DMS79 (cell line): ENCODE data around the gene GPN2.

Source experiments
- DNase-seq: peaks from one replicate; lab custom pipeline; 2025; lab: John Stamatoyannopoulos, UW

GPN2 gene

DNA sequence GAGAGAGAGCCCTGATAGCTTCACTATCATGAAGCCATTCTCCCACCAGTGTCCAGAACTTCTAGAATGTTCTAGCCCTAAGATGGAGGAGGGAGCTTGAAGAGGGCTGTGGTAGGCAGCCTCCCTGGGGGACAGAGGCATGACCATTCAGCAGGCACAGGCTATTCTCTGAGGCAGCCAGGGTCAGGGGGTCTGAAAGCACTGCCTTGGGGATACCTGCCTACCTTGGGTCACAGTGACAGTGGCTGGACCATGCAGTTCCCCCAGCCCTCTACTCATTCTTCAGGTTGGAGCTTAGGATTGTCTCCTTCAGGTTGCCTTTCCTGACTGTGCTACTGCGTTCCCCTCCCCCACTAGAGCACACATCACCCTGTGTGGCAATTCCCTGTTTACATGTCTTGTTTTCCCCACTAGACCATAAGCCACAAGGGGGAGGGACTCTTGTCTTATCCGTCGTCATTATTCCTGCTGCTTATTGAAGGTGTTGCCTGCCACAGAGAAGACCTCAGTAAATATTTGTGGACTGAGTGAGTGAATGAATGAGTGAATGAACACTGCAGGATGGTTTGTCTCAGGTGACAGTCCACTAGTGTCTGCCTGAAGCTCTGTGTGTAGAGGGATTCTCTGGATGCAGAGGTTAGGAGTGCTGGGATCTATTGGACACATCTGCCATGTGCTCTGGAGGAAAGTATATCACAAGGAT lies 58.4 kb downstream of the GPN2 start:
- no peak for DNase-seq

DNA sequence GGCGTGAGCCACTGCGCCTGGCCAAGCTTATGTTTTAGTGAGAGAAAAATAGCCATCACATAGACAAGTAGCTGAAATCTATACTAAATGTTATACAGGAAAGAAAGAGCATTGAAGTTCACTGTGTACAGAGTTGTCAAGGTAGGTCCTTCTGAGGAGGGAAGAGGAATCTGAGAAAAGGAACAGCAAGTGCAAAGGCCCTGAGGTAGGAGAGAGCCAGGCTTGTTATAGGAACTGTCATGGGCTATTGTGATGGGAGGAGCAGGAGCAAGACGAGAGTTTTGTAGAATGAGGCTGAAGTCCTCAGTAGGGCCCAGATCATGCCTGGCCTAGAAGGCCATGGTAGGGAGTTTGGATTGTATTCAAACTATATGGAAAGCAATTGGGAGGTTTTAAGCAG lies 59.0 kb downstream of the GPN2 start:
- DNase-seq = no peak

DNA sequence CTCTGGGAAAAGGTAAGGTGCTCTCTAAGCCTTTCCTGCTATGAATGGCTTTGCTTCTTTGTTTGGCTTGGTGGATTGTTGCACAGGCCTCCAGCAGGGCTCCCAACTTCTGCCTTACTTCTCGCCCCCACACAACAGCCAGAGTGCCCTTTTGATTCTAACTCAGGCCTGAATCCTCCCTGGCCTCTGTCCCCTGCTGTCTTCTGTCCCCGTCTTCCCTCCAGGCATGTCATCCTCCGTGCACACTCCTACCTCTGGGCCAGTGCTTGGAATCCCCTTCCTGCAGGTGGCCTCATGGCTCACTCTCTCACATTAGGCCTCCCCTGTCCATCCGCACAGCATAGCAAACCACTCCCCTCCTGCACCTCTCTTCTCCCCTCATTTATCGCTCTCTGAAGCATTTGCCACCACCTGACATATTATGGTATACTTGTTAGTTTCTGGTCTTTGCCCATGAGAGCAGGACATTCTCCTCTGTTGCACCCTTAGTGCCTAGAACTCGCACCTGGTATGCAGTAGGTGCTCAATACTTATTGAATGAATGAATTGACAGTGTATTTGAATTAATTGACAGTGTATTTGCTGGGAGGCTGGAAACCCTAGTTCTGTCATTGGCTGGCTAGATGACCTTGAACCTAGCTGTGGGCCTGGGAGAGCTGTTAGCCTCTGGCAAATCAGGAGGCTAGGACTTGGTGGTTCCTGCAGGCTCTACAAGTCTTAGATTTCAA lies 60.7 kb downstream of the GPN2 start:
- DNase-seq = no peak

DNA sequence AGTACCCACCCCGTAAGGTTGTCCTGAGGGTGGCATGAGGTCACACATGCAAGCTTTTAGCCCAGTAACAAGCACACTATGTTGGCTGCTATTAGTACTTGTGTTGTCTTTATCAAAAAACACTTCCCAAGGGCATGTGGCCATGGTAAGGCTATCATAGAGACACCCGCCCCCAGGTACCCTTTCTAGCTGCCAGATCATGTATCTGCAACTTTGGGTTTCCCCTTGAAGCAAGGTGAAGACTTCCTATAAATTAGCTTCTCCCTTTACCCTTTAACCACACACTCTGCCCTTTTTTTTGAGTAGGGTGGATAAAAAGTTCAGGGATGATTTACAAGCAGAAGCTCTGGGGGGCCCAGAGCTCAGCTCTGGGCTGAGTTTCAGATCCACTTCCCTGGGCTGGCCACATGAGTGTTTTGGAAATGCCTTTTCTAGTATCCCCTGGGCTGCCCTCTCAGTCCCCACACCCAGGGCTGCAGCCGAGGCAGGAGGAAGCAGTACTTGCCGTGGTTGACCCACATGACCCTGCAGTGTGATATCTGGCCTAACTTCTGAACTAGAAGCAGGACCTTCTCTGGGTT lies 61.6 kb downstream of the GPN2 start:
- no peak for DNase-seq

DNA sequence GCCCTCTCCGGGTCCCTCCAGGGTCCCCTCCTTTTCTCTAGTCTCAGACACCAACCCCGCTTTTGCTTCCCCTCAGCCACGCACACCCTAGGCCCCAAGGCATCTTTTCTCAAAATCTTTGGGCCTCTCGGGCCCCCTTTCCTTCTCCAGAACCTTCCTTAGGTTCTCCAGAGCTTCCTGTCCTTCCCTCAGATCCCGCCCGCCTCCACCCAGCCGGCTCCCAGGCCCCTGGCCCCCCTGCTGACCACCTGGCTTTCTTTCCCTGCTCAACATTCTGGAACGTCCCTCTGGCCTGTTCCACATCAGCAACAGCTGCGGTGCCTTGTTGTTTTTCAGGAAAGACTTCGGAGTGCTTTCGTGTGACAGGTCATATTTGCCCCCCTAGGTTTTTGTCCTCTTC lies 62.4 kb downstream of the GPN2 start:
- no peak for DNase-seq

DNA sequence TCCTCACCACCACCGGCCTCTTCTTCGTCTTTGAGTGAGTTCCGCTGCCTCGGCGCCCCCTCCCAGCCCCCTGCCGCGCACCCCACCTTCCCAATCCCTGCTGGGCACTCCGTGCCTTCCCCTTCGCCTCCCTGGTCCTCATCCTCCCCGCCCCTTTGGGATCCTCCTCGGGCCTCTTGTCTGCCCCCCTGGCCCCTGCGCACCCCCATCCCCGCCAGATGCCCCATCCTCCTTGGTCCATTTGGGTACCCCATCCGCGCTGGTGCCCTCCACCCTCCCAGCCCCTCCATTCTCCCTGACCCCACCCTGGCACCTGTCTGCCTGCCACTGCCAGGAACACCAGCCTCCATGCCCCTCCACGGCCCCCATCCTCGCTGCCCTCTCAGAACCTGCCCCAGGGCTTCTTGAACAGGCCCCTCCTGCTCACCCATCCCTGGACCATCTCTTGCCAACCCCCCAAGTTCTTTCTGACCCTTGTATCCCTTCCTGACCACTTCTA lies 62.9 kb downstream of the GPN2 start:
- DNase-seq = no peak

DNA sequence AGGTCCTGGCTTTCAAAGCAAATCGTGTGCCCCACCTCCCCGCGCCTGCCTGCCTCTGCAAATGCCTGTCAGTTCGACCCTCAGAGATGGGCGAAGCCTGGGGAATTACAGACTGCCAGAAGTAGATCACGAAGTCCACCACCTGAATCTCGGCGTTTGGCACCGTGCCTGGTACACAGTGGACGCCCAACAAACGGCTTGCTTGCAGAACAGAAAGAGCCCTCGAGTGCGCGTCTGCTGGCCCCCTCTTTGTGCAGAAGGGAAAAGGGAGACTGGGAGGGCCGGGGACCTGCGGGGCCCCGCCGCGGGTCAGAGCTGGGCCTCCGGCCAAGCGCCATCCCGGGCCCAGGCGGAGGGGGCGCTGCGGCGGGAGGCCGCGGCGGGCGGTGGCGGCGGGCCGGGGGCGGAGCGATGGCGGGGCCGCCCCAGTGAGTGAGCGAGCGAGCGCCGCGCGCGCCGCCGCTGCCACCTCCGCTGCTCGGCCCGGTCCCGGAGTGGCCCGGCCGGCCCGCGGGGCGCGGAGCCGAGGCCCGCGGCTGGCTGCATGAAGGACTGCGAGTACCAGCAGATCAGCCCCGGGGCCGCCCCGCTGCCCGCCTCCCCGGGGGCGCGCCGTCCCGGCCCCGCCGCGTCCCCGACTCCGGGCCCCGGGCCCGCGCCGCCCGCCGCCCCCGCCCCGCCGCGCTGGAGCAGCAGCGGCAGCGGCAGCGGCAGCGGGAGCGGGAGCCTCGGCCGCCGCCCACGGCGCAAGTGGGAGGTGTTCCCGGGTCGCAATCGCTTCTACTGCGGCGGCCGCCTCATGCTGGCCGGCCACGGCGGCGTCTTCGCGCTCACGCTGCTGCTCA lies 63.6 kb downstream of the GPN2 start, which contains the start of gene ZDHHC18:
Gene ZDHHC18 (plus strand): TSS at position 428 of the 845 bp plus-strand sequence. CDS start 117 bp downstream, at position 545.
- peak; percentile 11 for DNase-seq
